ENCODE measurements around the gene COL8A2. TPM values are rescaled to one million over a fixed set of nuclear protein-coding genes. Genes with fewer than 3 reads are reported as not detected.

Gene COL8A2
- total and polyA plus RNA-seq, 2 donors (not counting 3 experiments of a cell fraction or from before 2014, with no cell fraction given), result 1.2 to 1.3 TPM

- Histone ChIP-seq H2AFZ (ENCODE audit: low read depth, low read length) (no peak overlapping the region), H3K4me1 (ENCODE audit: control insufficient read depth, extremely low read depth, insufficient read depth, low read length) (peaks cover 50% of the 10 kb centered on the region), H3K9me1 (replicated peaks; ENCODE audit: control insufficient read depth, extremely low read depth, insufficient read depth, low read length) (no peaks in the 10 kb centered on the region), H3K79me2 (ENCODE audit: control insufficient read depth, insufficient read depth, low read length) (peaks cover 39% of the 10 kb centered on the region), H3K9me3 (replicated peaks; ENCODE audit: control insufficient read depth, insufficient read depth, low read length) (no peaks in the 10 kb centered on the region), H3K4me3 (replicated peaks in 1 of 3; ENCODE audit: insufficient read depth in 1 of 3, low read depth in 1 of 3, low read length in 3 of 3) (peak overlapping the region; percentile 48 to 76 (median 56)), H3K4me2 (ENCODE audit: insufficient read depth, low read length) (peak overlapping the region; percentile 90), H4K20me1 (replicated peaks; ENCODE audit: control insufficient read depth, extremely low read depth, insufficient read depth, low read length) (no peaks in the 10 kb centered on the region), H3K36me3 (ENCODE audit: control insufficient read depth in 2 of 2, extremely low read depth in 1 of 2, insufficient read depth in 2 of 2, low read length in 2 of 2) (no peaks in the 10 kb centered on the region), H3K27ac (ENCODE audit: insufficient read depth, low read depth, low read length) (peak overlapping the region; percentile 93), H3K27me3 (ENCODE audit: control insufficient read depth in 2 of 2, insufficient read depth in 2 of 2, low read length in 2 of 2) (no peaks in the 10 kb centered on the region), H3K9ac (replicated peaks; ENCODE audit: extremely low read depth, insufficient read depth, low read length) (peak overlapping the region; percentile 93)
- FAIRE-seq, result no peak
- ChIA-PET CTCF (interaction anchor here (2.6 to 9.3 kb wide), 2 partner anchors 33 to 131 kb away, joined by 6 to 201 read pairs; no protein-coding TSS in a partner anchor), POLR2A (no interaction called here)
- intact Hi-C loops (cut with micrococcal nuclease), result loop anchor here (1.0 kb wide), 1 partner anchor 33 kb away; no protein-coding TSS in a partner anchor
- dilution Hi-C loops (cut with MboI; ENCODE audit: extremely low pct_ligation_motif_present, low sequenced_read_pairs), result no loop called here
- BruUV-seq (replicated peaks), result no TSS peak
- TF ChIP-seq JUN (IDR thresholded peaks at IDR 0.05; ENCODE audit: borderline replicate concordance, insufficient read depth, insufficient read length, low read depth) (no peak), POLR2AphosphoS5 (IDR thresholded peaks at IDR 0.05; ENCODE audit: insufficient read depth, low read depth, low read length) (no peak), FOS (IDR thresholded peaks at IDR 0.05; ENCODE audit: borderline replicate concordance, insufficient read depth, low read length) (no peak), MAX (IDR thresholded peaks at IDR 0.05; ENCODE audit: insufficient read depth, insufficient read length) (no peak), GATA2 (IDR thresholded peaks at IDR 0.05; ENCODE audit: insufficient read depth, insufficient read length, low read depth, low read length) (no peak), POLR2A (IDR thresholded peaks at IDR 0.05; ENCODE audit: low read depth, low read length) (no peak), CTCF (IDR thresholded peaks at IDR 0.05; ENCODE audit: extremely low read depth in 1 of 2, insufficient read depth in 1 of 2, low read depth in 1 of 2, low read length in 2 of 2) (no peak), EZH2 (IDR thresholded peaks at IDR 0.05; ENCODE audit: borderline replicate concordance, low read depth, low read length, severe bottlenecking) (no peak), MYC (IDR thresholded peaks at IDR 0.05; ENCODE audit: low read depth, low read length) (no peak)
- no peak for DNase-seq (ENCODE audit: low read depth, low spot score)
Measured at GRCh38 chr1:36154765-36155407, 29.9 kb upstream of the COL8A2 start.

Data from endothelial cell of umbilical vein (primary cell).